ENCODE measurements around the gene FXYD4. TPM values are rescaled to one million over a fixed set of nuclear protein-coding genes. Genes with fewer than 3 reads are reported as not detected.

The FXYD4 gene
- total RNA-seq, 1 donor from 2014 or later, result not detected

DNA sequence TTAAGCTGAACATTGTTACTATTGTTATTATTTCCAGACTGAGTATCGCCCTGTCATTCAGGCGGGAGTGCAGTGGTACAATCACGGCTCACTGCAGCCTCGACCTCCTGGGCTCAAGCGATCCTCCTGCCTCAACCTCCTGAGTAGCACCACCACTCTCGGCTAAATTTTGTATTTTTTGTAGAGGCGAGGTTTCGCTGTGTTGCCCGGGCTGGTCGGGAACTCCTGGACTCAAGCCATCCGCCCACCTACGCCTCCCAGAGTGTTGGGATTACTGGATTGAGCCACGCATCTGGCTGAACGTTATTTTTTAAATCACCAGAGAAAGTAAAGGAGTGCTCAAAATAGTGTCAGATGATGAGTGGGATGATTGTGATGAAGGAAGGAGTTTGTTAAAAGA lies 38.9 kb downstream of the FXYD4 start:
- Histone ChIP-seq H3K9me3 (no peaks in the 10 kb centered on the region), H3K27ac (peak overlapping the region; percentile 88), H3K27me3 (no peaks in the 10 kb centered on the region), H3K4me1 (peaks cover 14% of the 10 kb centered on the region), H3K4me3 (no peak overlapping the region), H3K36me3 (no peaks in the 10 kb centered on the region)
- TF ChIP-seq POLR2AphosphoS5 (IDR thresholded peaks at IDR 0.05; ENCODE audit: insufficient read depth in 1 of 2, low read depth in 1 of 2) (no peak), POLR2A (IDR thresholded peaks at IDR 0.05) (no peak)
- TF ChIP-seq, protein P1, sequence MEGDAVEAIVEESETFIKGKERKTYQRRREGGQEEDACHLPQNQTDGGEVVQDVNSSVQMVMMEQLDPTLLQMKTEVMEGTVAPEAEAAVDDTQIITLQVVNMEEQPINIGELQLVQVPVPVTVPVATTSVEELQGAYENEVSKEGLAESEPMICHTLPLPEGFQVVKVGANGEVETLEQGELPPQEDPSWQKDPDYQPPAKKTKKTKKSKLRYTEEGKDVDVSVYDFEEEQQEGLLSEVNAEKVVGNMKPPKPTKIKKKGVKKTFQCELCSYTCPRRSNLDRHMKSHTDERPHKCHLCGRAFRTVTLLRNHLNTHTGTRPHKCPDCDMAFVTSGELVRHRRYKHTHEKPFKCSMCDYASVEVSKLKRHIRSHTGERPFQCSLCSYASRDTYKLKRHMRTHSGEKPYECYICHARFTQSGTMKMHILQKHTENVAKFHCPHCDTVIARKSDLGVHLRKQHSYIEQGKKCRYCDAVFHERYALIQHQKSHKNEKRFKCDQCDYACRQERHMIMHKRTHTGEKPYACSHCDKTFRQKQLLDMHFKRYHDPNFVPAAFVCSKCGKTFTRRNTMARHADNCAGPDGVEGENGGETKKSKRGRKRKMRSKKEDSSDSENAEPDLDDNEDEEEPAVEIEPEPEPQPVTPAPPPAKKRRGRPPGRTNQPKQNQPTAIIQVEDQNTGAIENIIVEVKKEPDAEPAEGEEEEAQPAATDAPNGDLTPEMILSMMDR (IDR thresholded peaks at IDR 0.05), result no peak
- no peak for DNase-seq (ENCODE audit: extremely low spot score in 2 of 2)
- intact Hi-C loops (cut with DNase I), result no loop called here

DNA sequence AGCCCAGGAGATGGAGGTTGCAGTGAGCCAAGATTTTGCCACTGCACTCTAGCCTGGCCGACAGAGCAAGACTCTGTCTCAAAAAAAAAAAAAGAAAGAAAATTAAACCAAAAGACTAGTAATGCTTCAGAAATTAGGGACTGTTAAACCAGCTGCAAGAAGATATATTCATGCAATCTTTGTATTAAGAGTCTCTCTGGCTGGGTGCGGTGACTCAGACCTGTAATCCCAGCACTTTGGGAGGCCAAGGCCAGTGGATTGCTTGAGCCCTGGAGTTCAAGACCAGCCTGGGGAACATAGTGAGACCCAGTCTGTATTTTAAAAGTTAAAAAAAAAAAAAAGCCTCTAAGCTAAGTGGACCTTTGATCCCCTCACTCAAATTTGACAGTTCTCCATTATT lies 40.1 kb downstream of the FXYD4 start:
- intact Hi-C loops (cut with DNase I), result no loop called here
- no peaks in the 10 kb centered on the region for H3K36me3 ChIP-seq
- TF ChIP-seq POLR2A (IDR thresholded peaks at IDR 0.05) (no peak), POLR2AphosphoS5 (IDR thresholded peaks at IDR 0.05; ENCODE audit: insufficient read depth in 1 of 2, low read depth in 1 of 2) (no peak)
- TF ChIP-seq, protein P1 (IDR thresholded peaks at IDR 0.05), result no peak
- no peak overlapping the region for H3K27ac ChIP-seq
- no peaks in the 10 kb centered on the region for H3K27me3 ChIP-seq
- H3K9me3 ChIP-seq, result no peaks in the 10 kb centered on the region
- H3K4me1 ChIP-seq, result peaks cover 2% of the 10 kb centered on the region
- no peak overlapping the region for H3K4me3 ChIP-seq
- no peak for DNase-seq (ENCODE audit: extremely low spot score in 2 of 2)

DNA sequence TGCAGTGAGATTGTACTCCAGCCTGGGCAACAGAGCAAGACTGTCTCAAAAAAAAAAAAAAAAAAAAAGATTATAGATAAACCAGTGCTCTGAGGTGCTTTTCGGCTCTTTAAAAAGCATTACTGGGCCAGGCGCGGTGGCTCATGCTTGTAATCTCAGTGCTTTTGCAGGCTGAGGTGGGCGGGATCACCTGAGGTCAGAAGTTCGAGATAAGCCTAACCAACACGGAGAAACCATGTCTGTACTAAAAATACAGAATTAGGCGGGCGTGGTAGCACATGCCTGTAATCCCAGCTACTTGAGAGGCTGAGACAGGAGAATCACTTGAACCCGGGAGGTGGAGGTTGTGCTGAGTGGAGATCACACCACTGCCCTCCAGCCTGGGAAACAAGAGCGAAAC lies 44.1 kb downstream of the FXYD4 start:
- H3K27ac ChIP-seq, result no peak overlapping the region
- TF ChIP-seq, protein P1 (IDR thresholded peaks at IDR 0.05), result no peak
- TF ChIP-seq POLR2A (IDR thresholded peaks at IDR 0.05), result no peak
- TF ChIP-seq POLR2AphosphoS5 (IDR thresholded peaks at IDR 0.05; ENCODE audit: insufficient read depth in 1 of 2, low read depth in 1 of 2), result no peak
- H3K9me3 ChIP-seq, result no peaks in the 10 kb centered on the region
- intact Hi-C loops (cut with DNase I), result no loop called here
- H3K36me3 ChIP-seq, result no peaks in the 10 kb centered on the region
- H3K27me3 ChIP-seq, result no peaks in the 10 kb centered on the region
- H3K4me1 ChIP-seq, result peaks cover 7% of the 10 kb centered on the region
- H3K4me3 ChIP-seq, result no peak overlapping the region
- no peak for DNase-seq (ENCODE audit: extremely low spot score in 2 of 2)

DNA sequence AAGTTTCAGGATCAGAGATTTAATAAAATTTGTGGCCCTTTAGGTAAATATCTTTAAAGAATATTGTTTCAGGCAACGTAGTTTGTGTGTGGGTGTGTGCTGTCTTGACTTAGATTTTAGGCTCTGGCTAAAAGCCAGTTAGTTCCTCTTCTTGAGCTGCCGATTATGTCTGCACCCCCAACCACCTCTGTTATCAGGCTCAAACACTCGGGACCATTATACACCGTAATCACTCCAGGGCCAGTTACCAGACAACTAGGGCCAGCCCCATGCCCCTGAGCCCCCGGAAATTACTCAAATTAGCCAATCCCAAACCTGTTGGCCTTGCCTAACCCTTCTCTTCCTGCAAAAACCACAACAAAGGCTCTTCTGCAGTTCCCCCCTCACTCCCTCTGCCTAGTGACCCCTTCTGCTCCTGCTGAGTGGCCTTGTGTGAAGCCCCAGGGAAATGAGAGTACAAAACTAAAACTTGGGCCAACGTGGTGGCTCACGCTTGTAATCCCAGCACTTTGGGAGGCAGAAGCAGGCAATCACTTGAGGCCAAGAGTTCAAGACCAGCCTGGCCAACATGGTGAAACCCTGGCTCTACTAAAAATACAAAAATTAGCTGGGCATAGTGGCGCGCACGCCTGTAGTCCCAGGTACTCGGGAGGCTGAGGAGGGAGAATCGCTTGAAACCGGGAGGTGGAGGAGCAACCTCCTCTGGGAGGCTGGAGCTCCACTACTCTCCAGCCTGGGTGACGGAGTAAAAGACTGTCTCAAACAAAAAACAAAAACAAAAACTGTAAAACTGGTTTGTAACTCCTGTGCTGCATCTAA lies 46.7 kb downstream of the FXYD4 start:
- no peak overlapping the region for H3K4me3 ChIP-seq
- no peak overlapping the region for H3K27ac ChIP-seq
- no peaks in the 10 kb centered on the region for H3K36me3 ChIP-seq
- intact Hi-C loops (cut with DNase I), result no loop called here
- no peak for DNase-seq (ENCODE audit: extremely low spot score in 2 of 2)
- no peak for TF ChIP-seq POLR2A (IDR thresholded peaks at IDR 0.05)
- TF ChIP-seq, protein P1 (IDR thresholded peaks at IDR 0.05), result no peak
- no peak for TF ChIP-seq POLR2AphosphoS5 (IDR thresholded peaks at IDR 0.05; ENCODE audit: insufficient read depth in 1 of 2, low read depth in 1 of 2)
- H3K9me3 ChIP-seq, result no peaks in the 10 kb centered on the region
- H3K27me3 ChIP-seq, result no peaks in the 10 kb centered on the region
- peaks cover 15% of the 10 kb centered on the region for H3K4me1 ChIP-seq

DNA sequence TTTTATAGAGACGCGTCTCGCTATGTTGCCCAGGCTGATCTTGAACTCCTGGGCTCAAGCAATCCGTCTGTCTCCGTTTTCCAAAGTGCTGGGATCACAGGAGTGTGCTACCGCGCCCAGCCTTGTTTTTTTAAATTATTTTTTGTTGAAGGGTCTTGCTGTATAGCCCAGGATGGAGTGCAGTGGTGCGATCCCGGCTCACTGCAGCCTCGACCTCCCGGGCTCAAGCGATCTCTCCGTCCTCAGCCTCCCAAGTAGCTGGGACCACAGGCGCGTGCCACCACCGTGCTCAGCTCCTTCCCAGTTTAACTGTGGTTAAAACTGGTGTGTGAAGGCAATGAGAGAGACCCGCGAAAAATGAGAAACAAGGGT lies 48.5 kb downstream of the FXYD4 start:
- Histone ChIP-seq H3K9me3 (no peaks in the 10 kb centered on the region), H3K27me3 (no peaks in the 10 kb centered on the region), H3K27ac (peak overlapping the region; percentile 95), H3K4me3 (peak overlapping the region; percentile 46 to 64), H3K36me3 (no peaks in the 10 kb centered on the region), H3K4me1 (peaks cover 15% of the 10 kb centered on the region)
- peak in 1 of 2 donors; percentile 90 for DNase-seq (ENCODE audit: extremely low spot score in 2 of 2)
- TF ChIP-seq, protein P1 (IDR thresholded peaks at IDR 0.05), result no peak
- TF ChIP-seq POLR2AphosphoS5 (IDR thresholded peaks at IDR 0.05; ENCODE audit: insufficient read depth in 1 of 2, low read depth in 1 of 2) (no peak), POLR2A (IDR thresholded peaks at IDR 0.05) (no peak)
- intact Hi-C loops (cut with DNase I), result no loop called here
